SK-N-MC (cell line): ENCODE results near the gene MYLK3.

Experiments used
- EZH2 ChIP-seq: fragments of 200-600 bp; sonication (generic); IDR thresholded peaks from one replicate; pipeline ENCODE4 v1.6.1; 2017; ENCODE audit warnings: antibody characterized with exemption
- POLR2AphosphoS5 ChIP-seq: IDR thresholded peaks from 2 replicates; pipeline ENCODE4 v1.6.1; 2012; ENCODE audit warnings: mild to moderate bottlenecking, low read depth, low read length, borderline replicate concordance

DNA sequence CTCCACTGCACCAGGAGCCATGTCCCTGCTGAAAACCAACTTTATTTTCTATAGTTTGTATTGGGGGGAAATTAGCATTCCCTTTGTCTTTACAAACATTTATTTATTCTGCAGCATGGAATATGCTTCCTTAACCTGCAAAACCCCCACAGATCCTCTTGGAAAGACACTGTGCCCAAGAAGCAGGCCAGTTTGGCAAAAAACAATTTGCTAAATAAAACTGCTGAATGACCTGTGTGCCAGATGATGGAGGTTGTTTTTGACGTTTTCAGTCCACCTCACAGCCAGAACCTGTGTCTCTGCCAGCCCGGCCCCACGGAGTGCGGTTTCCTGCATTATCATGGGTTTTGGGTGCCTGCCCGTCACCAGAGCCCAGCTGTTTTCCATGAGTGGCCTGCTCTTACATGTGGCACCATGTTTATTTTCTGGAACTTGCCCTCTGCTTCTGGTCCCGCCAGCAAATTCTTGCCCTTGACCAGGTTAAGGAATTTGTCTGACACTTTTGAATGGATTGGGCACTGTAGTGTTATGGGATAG, 32.3 kb downstream of the MYLK3 start:
- no peak for TF ChIP-seq POLR2AphosphoS5
- no peak for TF ChIP-seq EZH2
